H1 (cell line): ENCODE results near the gene ST6GALNAC3. TPM values are rescaled to one million over a fixed set of nuclear protein-coding genes. Genes with fewer than 3 reads are reported as not detected.

Experiments
- SP2 ChIP-seq: IDR thresholded peaks from 2 replicates; pipeline ENCODE4 v1.6.1; 2012; ENCODE audit warnings: mild to moderate bottlenecking, low read length, inconsistent platforms
- polyA plus RNA-seq, 7 experiments: library from polyadenylated mRNA; depleted of rRNA in 3 of 7; stranded (reverse) in 5 of 7; unstranded in 2 of 7; fragments of >200 nt in 5 of 7; fragments of 200-250 nt in 2 of 7; gene quantifications; 1 replicate in 5 of 7; 2 replicates in 1 of 7; 4 replicates in 1 of 7; pipeline versions ENCODE4 v1.2.1 to v1.2.3, GENCODE V29; 2011 to 2013; ENCODE audit warnings: missing spikeins in 2 of 7, mixed read lengths in 2 of 7
- total RNA-seq: library from RNA; stranded (reverse); fragmentation: NEBNext Ultra II Directional; extraction: Animal tissue kit (Norgen Biotek cat#: 25700); gene quantifications from 2 replicates; pipeline ENCODE4 v1.2.1, GENCODE V29; 2021

ST6GALNAC3 gene
- total and polyA plus RNA-seq, 2 of the 8 experiments (the other 6 are each of a cell fraction or from before 2014, with no cell fraction given): 4.9 to 19.0 TPM

DNA sequence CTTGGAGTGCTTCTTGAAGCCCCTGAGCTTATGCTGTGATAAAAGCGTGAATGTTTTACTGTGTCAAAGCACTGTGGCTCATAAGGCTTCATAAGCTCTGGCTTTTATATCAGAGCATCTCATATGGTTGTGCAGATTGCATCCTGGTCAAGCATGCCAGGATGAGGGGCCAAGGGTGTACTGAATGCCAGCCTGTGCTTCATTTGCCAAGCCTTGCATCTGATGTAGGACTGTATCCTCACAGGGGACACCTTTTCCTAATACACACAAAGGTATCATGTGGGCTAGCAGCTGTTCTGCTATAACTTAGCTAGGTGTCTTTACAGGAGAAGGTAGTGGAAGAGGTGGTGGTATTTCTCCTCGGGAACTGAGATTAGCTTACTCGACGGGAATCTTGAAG, 134.7 kb downstream of the ST6GALNAC3 start (continued):
- TF ChIP-seq SP2: no peak
